Measurements from ENCODE around the gene FBXO24.

The FBXO24 gene

DNA sequence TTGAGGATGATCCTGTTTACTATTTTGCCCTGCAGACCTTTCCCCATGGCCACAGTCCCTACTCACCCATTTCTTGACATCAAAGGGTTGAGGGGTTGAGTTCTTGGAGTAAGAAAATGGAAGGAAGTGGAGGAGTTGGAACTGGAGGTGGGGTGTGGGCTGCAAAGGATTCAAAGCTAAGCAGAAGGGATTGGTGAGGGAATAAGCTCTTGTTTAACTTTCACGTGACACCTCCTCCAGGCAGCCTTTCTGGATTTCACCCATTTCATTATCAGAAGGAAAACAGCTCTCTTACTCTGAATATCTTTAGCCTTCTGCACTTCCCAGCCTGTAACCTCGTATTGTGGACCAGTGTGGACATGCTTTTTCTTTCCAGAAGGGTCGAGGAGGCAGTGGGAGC lies 39.9 kb downstream of the FBXO24 start:
- DNase-seq = no peak

DNA sequence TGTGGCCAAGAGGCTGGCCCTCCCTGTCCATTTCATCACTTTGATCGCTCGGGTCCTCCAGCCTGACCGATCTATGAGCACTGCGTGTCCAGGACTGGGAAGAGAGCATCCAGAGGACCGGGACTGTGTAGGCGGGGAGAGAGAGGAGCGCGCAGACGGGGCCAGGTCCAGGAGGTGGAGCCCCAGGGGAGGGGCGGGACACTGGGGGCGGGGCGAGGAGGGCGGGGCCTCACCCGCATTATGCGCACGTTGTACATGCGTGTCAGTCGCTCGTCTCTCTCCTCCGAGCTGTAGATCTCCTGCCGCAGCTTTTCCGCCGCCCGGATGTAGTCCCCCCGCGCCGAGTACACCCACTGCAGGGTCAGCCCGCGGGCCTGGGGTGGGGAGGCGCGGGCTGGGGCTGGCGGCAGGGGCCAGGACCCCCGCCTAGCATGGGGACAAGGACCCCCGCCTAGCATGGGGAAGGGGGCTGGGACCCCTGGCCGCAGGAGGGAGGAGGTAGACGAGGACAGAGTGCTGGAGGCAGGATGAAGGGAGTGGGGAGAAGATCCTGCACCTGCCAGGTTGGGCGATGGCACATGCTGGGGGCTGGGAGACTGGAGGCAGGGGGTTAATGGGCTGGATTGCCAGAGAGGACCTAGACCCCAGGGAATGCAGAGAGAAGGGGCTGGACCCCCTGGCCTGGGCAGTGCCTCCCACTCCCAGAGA lies 40.6 kb downstream of the FBXO24 start:
- peak; percentile 87 for DNase-seq

DNA sequence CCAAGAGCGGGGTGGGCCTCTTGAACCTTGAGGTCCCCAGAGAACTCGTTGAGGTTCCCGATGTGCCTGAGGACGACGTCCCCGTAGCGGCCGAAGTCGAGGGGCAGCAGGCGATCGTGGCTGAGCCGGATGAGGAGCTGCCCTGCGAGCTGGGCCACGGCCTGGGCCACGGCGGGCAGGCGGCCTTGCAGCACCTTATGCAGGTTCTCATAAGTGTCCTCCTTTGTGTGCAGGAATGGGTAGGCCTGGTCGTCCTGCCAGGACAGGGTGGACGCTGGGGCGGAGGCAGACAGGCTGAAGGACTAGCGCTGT lies 41.1 kb downstream of the FBXO24 start:
- no peak for DNase-seq

DNA sequence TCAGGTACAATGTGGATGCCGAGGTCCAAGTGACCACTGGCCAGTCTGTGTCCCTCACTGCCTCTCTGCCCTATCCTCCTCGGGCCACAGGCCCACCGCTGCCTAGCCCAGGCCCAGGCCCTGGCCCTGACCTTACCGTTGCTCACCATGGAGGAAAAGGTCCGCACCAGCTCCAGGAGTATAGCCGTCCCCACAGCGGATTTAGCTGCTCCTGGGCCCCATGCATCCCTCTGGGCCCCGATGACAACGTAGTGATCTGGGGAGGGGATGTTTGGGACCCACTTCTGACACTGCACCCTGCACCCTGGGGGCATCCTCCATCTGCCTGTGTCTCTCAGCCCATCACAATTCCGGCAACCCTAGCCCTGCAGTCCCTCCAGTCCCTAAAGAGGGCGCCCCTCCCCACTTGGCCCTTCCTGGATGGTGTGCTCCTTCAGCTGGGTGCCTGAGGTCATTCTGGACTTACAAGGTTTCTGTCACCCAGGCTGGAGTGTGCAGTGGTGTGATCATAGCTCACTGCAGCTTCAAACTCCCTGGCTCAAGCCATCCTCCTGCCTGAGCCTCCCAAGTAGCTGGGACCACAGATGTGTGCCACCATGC lies 43.1 kb downstream of the FBXO24 start:
- DNase-seq = peak; percentile 19

DNA sequence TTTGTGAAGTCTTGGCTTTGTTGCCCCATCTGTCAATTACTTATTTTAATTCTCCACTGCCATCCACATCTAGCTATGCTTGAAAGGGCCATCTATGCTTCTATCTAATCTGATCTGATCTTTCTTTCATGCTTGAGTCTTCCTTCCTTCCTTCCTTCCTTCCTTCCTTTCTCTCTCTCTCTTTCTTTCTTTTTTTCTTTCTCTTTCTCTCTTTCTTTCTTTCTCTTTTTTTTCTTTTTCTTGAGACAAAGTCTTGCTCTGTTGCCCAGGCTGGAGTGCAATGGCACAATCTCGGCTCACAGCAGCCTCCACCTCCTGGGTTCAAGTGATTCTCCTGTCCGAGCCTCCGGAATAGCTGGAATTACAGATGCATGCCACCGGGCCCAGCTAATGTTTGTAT lies 43.9 kb downstream of the FBXO24 start:
- no peak for DNase-seq

DNA sequence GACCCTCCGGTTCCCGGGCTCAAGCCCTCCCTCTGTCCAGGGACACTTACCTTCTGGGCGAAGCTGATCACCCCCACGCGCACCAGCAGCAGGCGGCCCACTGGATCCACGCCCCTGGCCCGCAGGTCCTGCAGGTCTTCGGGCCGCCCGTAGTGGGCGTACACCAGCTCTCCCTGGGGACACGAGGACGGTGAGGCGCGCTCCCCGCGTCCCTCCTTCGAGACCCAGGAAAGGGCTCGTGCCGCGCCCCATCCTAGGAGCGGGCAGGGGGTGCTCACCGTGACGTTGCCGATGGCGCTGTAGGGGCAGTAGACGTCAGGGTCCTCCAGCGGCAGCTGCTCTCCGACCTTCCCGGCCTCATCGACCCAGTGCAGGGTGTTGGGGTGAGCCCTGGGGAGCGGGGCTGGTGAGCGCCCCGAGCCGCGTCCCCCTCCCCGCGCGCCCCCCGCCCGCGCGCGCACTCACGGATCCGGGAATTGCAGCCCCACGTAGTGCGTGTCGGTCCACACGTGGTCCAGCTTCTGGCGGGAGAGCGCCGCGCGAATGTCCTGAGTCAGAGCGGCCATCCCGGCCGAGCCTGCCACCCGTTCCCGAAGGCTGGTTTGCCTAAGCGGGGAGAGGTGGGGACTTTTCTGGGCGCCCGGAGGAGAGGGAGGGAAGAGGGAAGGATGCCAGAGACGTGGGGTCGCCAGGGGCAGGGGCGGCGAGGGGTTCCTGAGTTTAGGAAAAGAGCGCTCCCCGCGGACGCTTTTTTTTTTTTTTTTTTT lies 47.0 kb downstream of the FBXO24 start:
- peak; percentile 42 for DNase-seq

DNA sequence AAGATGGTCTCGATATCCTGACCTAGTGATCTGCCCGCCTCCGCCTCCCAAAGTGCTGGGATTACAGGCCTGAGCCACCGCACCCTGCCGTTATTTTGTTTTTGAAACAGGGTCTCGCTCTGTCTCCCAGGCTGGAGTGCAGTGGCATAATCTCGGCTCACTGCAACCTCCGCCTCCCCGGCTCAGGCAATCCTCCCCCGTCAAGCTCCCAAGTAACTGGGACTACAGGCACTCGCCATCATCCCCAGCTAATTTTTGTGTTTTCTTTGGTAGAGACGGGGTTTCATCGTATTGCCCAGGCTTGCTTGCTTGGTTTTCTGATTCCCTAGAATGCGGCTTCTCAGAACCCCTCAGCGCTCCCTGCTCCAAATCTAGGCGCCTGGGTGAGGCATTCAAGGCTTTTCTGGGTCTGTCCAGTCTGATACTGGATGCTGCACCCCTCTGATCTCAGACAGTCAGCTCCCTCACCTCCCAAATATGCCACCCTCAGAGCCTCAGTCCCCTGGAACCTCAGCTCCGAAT lies 53.9 kb downstream of the FBXO24 start:
- DNase-seq = no peak

DNA sequence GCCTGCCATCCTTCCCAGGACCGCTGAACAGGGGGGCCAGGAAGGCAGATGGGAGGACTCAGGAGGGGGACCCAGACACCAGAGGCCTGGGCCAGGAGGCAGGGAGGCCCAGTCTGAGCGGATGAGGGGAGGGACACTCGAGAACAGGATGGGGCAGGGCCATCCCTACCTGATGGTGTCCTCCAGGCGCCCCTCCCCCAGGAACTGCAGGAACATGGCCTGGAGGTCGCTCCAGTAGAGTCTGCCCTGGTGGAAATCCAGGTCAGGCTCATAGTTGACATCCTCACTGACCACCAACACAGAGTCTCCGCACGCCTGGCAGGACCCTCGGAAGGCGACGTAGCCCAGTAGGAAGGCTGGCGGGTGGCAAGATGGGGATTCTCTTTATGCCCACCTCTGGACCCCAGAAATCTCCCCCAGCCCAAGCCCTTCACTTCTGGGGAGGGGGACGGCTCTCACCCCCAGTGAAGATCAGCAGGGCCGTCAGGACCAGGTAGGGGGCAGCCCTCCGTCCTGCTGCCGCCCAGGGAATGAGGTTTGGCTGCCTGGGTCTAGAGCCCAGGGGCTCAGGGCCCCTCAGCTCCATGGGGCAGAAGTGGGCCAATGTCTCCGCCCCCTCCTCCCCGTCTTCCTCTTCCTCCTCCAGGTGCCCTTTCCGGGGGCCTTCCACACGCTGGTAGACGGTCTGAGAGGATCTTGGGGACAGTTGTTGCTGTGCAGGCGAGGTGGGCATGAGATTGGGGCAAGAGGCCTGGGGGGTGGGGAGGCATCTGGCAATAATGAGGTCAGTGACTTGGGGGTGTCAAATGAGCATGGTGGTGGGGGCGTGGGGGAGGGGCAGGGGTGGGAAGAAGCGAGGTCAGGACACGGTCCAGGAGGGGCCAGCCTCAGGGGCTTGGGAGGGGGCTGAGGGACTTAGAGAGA lies 54.7 kb downstream of the FBXO24 start:
- DNase-seq = no peak

DNA sequence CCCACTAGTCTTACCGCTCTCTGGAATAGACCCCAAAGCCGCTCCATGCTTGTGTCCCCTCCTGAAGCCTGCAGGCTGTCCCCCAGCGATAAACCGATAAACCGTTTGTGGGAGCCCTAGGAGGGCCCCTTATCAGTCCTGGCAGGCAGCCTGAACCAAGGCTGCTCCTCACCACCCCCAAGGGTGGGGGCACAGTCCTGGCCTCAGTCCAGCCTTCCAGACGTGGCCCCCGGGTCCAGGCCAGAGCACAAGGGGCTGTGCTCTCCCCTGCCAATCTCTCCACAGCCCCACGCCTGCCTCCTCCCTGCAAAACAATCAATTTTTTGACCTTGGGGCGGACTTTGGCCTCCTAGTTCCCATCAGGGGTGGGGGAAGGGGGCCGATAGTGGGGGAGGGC lies 55.3 kb downstream of the FBXO24 start, which contains the start of gene TFR2:
Gene TFR2, minus strand, starts transcription at position 90 of the 397 bp plus-strand sequence. Its CDS starts 43 bp downstream, at position 47.
- no peak for DNase-seq

DNA sequence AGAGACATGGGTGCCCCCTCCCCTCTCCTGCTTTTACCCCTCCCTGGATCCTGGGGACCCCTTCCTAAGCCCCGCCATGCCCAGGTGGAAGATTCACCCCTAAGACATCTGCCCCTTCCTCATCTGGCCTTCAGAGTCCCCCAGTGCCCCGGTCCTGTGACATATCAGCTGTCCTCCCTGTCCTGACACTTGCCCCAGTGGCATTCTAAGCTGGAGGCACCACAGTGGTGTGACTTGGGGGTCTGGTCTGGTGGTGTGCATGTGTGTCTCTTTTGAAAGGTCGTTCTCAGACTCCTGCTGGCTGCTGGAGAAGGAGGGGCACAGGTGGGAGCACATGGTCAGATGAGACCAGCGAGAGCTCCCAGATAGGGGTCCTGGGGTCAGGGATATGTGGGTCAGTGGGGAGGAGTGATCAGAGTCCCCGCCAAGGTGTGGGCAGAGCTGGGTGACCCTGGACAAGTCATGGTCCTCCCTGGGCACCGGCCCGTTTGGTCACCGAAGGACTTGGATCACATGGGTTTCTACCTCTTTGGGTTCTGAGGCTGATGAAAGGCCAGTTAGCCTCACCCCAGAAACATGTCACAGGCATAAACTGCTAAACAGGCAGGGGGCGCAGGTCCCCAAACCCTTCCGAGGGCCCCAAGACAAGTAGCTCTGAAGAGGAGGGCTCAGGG lies 55.9 kb downstream of the FBXO24 start:
- no peak for DNase-seq

DNA sequence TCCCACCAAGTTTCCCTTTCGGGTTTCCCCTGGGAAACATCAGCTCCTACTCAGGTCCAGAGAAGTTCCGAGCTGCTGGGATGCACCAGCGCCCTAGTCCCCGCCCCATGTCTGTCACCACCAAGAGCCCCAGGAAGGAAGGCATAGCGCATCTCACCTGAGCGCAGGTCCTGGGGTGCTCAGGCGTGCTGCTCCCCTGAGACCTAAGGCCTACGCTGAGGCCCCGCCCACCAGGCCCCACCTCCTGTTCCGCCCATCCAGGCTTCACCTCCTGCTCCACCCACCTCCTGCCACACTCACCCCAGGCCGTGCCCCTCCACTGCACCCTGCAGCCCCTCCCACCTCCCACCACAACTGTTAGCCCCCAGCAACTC lies 56.4 kb downstream of the FBXO24 start:
- no peak for DNase-seq

DNA sequence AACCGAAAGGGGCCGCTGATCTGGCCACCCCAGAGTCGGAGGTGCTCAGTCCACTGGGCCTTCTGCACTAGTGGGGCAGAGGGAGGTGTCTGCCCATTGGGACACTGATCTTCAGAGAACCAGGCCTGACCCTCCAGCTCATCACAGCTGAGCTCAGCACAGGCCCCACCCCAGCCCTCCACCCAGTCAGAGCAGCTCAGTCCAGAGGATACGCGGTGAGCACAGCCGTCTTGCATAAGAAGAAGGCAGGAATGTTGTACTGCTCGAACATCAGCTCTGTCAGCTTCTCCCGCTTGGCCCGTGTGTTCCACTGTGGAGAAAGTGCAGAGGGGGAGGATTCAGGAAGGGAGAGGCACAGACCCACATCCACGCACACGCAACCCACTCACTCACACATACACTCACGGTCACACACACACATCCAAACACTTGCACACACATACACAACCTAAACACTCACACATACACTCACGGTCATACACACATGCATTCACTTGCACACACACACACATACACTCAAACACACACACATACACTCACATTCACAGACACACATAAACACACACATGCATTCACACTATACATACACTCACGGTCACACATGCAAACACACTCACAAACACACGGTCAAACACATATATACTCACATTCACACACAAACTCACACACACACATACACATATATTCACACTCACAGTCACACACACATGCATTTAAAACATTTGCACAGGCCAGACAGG lies 63.9 kb downstream of the FBXO24 start:
- no peak for DNase-seq

Measured in fibroblast of skin of right biceps (primary cell).